Fibroblast of the aortic adventitia (primary cell): ENCODE measurements around the gene REEP1. TPM values are rescaled to one million over a fixed set of nuclear protein-coding genes. Genes with fewer than 3 reads are reported as not detected.
"Not testable (repeated sequence)": the region's sequence is repeated elsewhere in the genome, so short reads cannot be mapped to it uniquely, and the experiment has no call there.

Experiments used
- DNase-seq: peaks from one replicate; pipeline ENCODE4 v3.0.0-alpha.2; 2010; ENCODE audit warnings: low read depth
- H3K4me3 ChIP-seq: 2 replicates; pipeline ENCODE4 v1.5.1; 2011; ENCODE audit warnings: low read depth, mild to moderate bottlenecking, control low read depth, low read length, moderate library complexity
- CTCF ChIP-seq: IDR thresholded peaks from 2 replicates; pipeline ENCODE4 v1.5.1; 2011; ENCODE audit warnings: mild to moderate bottlenecking, low read length, control low read depth, inconsistent platforms; ENCODE audit not compliant: insufficient read depth
- total RNA-seq: library from RNA; depleted of rRNA; stranded (reverse); fragments of >200 nt; gene quantifications from 2 replicates; pipeline ENCODE4 v1.2.3, GENCODE V29; 2012; ENCODE audit warnings: low replicate concordance

The REEP1 gene
- total RNA-seq, 1 donor: 0.27 TPM

- no peak for DNase-seq
Observed at GRCh38 chr2:86352137-86352726, 14.8 kb upstream of the REEP1 start.

GRCh38 chr2:86350751-86351150 is 13.3 kb upstream of the REEP1 start:
- no peak overlapping the region for H3K4me3 ChIP-seq
- TF ChIP-seq CTCF: no peak
- DNase-seq: no peak

More at GRCh38 chr2:86352137-86352726, 14.8 kb upstream of the REEP1 start:
- H3K4me3 ChIP-seq: no peak overlapping the region
- no peak for TF ChIP-seq CTCF

GRCh38 chr2:86347401-86347800 is 10.0 kb upstream of the REEP1 start:
- DNase-seq: no peak
- no peak for TF ChIP-seq CTCF
- no peak overlapping the region for H3K4me3 ChIP-seq

GRCh38 chr2:86345783-86346370 is 8.5 kb upstream of the REEP1 start:
- not testable (repeated sequence) for H3K4me3 ChIP-seq

GRCh38 chr2:86344404-86344803 is 7.0 kb upstream of the REEP1 start:
- H3K4me3 ChIP-seq: no peak overlapping the region
- no peak for DNase-seq
- TF ChIP-seq CTCF: no peak

More at GRCh38 chr2:86345783-86346370, 8.5 kb upstream of the REEP1 start:
- DNase-seq: not testable (repeated sequence)

- no peak overlapping the region for H3K4me3 ChIP-seq
- no peak for DNase-seq
- TF ChIP-seq CTCF: no peak
Observed at GRCh38 chr2:86342488-86342887, 5.1 kb upstream of the REEP1 start.

- no peak for TF ChIP-seq CTCF
- no peak overlapping the region for H3K4me3 ChIP-seq
- DNase-seq: no peak
Observed at GRCh38 chr2:86341470-86341869, 4.0 kb upstream of the REEP1 start.
